SK-N-SH (cell line): ENCODE results near the gene TRIM69. TPM values are rescaled to one million over a fixed set of nuclear protein-coding genes. Genes with fewer than 3 reads are reported as not detected.

Source experiments
- CTCF ChIA-PET: fragments of 300-600, 350-600 bp; formaldehyde crosslinking; extraction: SDS; loops from one replicate; lab custom pipeline; 2021; lab: Yijun Ruan, JAX
- POLR2A ChIA-PET: fragments of 350-600 bp; sonication (Branson Sonifier 250); formaldehyde crosslinking; extraction: SDS; loops from one replicate; lab custom pipeline; 2020; ENCODE audit warnings: antibody characterized with exemption, inconsistent platforms; lab: Yijun Ruan, JAX
- DNase-seq: peaks from one replicate; pipeline ENCODE4 v3.0.0; 2012
- H2AFZ ChIP-seq: fragments of 200-600 bp; sonication (generic); 2 replicates; pipeline ENCODE4 v1.8.1; 2016; ENCODE audit warnings: antibody characterized with exemption, mild to moderate bottlenecking, low read depth
- H3F3A ChIP-seq: fragments of 200-600 bp; sonication (generic); replicated peaks from 2 replicates; pipeline ENCODE3; 2016; ENCODE audit warnings: antibody characterized with exemption, mild to moderate bottlenecking; ENCODE audit not compliant: insufficient read depth
- H3K27ac ChIP-seq, 2 experiments: fragments of 200-500 bp in 1 of 2; fragments of 200-600 bp in 1 of 2; sonication (Bioruptor generic) in 1 of 2; sonication (generic), shearing (Covaris generic) in 1 of 2; 2 replicates each; pipeline versions ENCODE4 v1.5.1 to v1.6.1; 2014 to 2016; ENCODE audit warnings: low read depth in 2 of 2, inconsistent platforms in 1 of 2, low read length in 1 of 2, mild to moderate bottlenecking in 1 of 2, mixed read lengths in 1 of 2
- H3K27me3 ChIP-seq: fragments of 200-600 bp; sonication (generic), shearing (Covaris generic); 2 replicates; pipeline ENCODE4 v1.6.1; 2016; ENCODE audit warnings: mixed run types; ENCODE audit not compliant: insufficient read depth
- H3K36me3 ChIP-seq, 2 experiments: fragments of 200-500 bp in 1 of 2; fragments of 200-600 bp in 1 of 2; sonication (Bioruptor generic) in 1 of 2; sonication (generic) in 1 of 2; replicated peaks in 1 of 2; 2 replicates each; pipeline versions ENCODE3 to v1.5.1; 2014 to 2016; ENCODE audit warnings: low read length in 1 of 2, mild to moderate bottlenecking in 1 of 2; ENCODE audit not compliant: insufficient read depth in 2 of 2, control insufficient read depth in 1 of 2
- H3K4me1 ChIP-seq, 2 experiments: fragments of 200-500 bp in 1 of 2; fragments of 200-600 bp in 1 of 2; sonication (Bioruptor generic) in 1 of 2; sonication (generic), shearing (Covaris generic) in 1 of 2; 2 replicates each; pipeline versions ENCODE4 v1.5.1 to v1.6.1; 2014 to 2016; ENCODE audit warnings: low read depth in 1 of 2, low read length in 1 of 2, mixed run types in 1 of 2; ENCODE audit not compliant: insufficient read depth in 2 of 2, control insufficient read depth in 1 of 2
- H3K4me2 ChIP-seq: fragments of 200-600 bp; sonication (generic), shearing (Covaris generic); 2 replicates; pipeline ENCODE4 v1.6.1; 2017; ENCODE audit warnings: mixed run types
- H3K4me3 ChIP-seq, 2 experiments: fragments of 200-500 bp in 1 of 2; fragments of 200-600 bp in 1 of 2; sonication (Bioruptor generic) in 1 of 2; sonication (generic), shearing (Covaris generic) in 1 of 2; 2 replicates each; pipeline versions ENCODE4 v1.5.1 to v1.8.1; 2014 to 2016; ENCODE audit warnings: low read depth in 2 of 2, inconsistent platforms in 1 of 2, low read length in 1 of 2, mild to moderate bottlenecking in 1 of 2, mixed read lengths in 1 of 2, moderate library complexity in 1 of 2
- H3K79me2 ChIP-seq: fragments of 200-600 bp; sonication (generic); 2 replicates; pipeline ENCODE4 v1.8.1; 2017; ENCODE audit warnings: mild to moderate bottlenecking; ENCODE audit not compliant: insufficient read depth
- H3K9ac ChIP-seq: fragments of 200-600 bp; sonication (generic); 2 replicates; pipeline ENCODE4 v1.6.1; 2017; ENCODE audit warnings: mixed run types
- H3K9me2 ChIP-seq: fragments of 200-600 bp; sonication (generic); 2 replicates; pipeline ENCODE4 v1.6.1; 2017; ENCODE audit warnings: mixed run types
- H3K9me3 ChIP-seq: fragments of 200-600 bp; sonication (generic); 2 replicates; pipeline ENCODE4 v1.6.1; 2017; ENCODE audit warnings: mixed run types, mild to moderate bottlenecking, moderate library complexity
- H4K20me1 ChIP-seq: fragments of 200-600 bp; sonication (generic); 2 replicates; pipeline ENCODE4 v1.6.1; 2017; ENCODE audit warnings: mild to moderate bottlenecking, mixed run types; ENCODE audit not compliant: insufficient read depth
- CHD2 ChIP-seq: fragments of 150-350 bp; IDR thresholded peaks from 2 replicates; pipeline ENCODE4 v1.6.1; 2018; ENCODE audit warnings: low read length; ENCODE audit not compliant: partially characterized antibody
- ELF1 ChIP-seq: IDR thresholded peaks from 2 replicates; pipeline ENCODE4 v1.4.0; 2012
- EP300 ChIP-seq, 2 experiments: IDR thresholded peaks; 2 replicates each; pipeline versions ENCODE4 v1.4.0 to v1.6.1; 2012; ENCODE audit warnings: borderline replicate concordance in 1 of 2, low read depth in 1 of 2, low read length in 1 of 2
- EZH2phosphoT487 ChIP-seq: fragments of 200-600 bp; sonication (generic); IDR thresholded peaks from 2 replicates; pipeline ENCODE4 v1.6.1; 2017; ENCODE audit warnings: low read depth, mixed run types, mild to moderate bottlenecking, antibody characterized with exemption, moderate library complexity, borderline replicate concordance
- FOSL2 ChIP-seq: IDR thresholded peaks from 2 replicates; pipeline ENCODE4 v1.4.0; 2012; ENCODE audit warnings: low read depth, mild to moderate bottlenecking, moderate library complexity, borderline replicate concordance
- FOXM1 ChIP-seq: IDR thresholded peaks from 2 replicates; pipeline ENCODE4 v1.4.0; 2012; ENCODE audit warnings: low read depth, mild to moderate bottlenecking
- GABPA ChIP-seq: IDR thresholded peaks from 2 replicates; pipeline ENCODE4 v1.4.0; 2012; ENCODE audit warnings: low read depth, mild to moderate bottlenecking
- GATA2 ChIP-seq: sonication (generic); formaldehyde crosslinking; IDR thresholded peaks from 2 replicates; pipeline ENCODE4 v1.5.0; 2020; ENCODE audit warnings: mild to moderate bottlenecking, missing genetic modification reagents
- JUND ChIP-seq: IDR thresholded peaks from 2 replicates; pipeline ENCODE4 v1.4.0; 2012
- MEF2A ChIP-seq: IDR thresholded peaks from 2 replicates; pipeline ENCODE4 v1.4.0; 2012; ENCODE audit warnings: low read depth, borderline replicate concordance
- MXI1 ChIP-seq: IDR thresholded peaks from 2 replicates; pipeline ENCODE4 v1.6.1; 2012; ENCODE audit warnings: mild to moderate bottlenecking, low read depth, low read length, improper control_type of control experiment
- NFIC ChIP-seq: IDR thresholded peaks from 2 replicates; pipeline ENCODE4 v1.4.0; 2012; ENCODE audit warnings: borderline replicate concordance
- NRF1 ChIP-seq: IDR thresholded peaks from 2 replicates; pipeline ENCODE4 v1.6.1; 2012; ENCODE audit warnings: low read depth, mild to moderate bottlenecking, low read length
- SIN3A ChIP-seq: IDR thresholded peaks from 2 replicates; pipeline ENCODE4 v1.6.1; 2012; ENCODE audit warnings: low read depth, mild to moderate bottlenecking, low read length, moderate library complexity, borderline replicate concordance
- SMC3 ChIP-seq: IDR thresholded peaks from 2 replicates; pipeline ENCODE4 v1.6.1; 2012; ENCODE audit warnings: low read depth, low read length, improper control_type of control experiment
- TAF1 ChIP-seq: IDR thresholded peaks from 2 replicates; pipeline ENCODE4 v1.6.1; 2012; ENCODE audit warnings: low read depth, mild to moderate bottlenecking, low read length, moderate library complexity, borderline replicate concordance
- TCF12 ChIP-seq: IDR thresholded peaks from 2 replicates; pipeline ENCODE4 v1.4.0; 2012
- TEAD4 ChIP-seq: IDR thresholded peaks from 2 replicates; pipeline ENCODE4 v1.4.0; 2012; ENCODE audit warnings: mild to moderate bottlenecking, borderline replicate concordance; ENCODE audit not compliant: insufficient read depth
- YY1 ChIP-seq: IDR thresholded peaks from 2 replicates; pipeline ENCODE4 v1.4.0; 2012; ENCODE audit warnings: low read depth, mild to moderate bottlenecking
- WGBS: methylation state at CpG from one replicate; pipeline ENCODE4 v1.1.6; 2017; ENCODE audit warnings: low lambda C conversion rate; 5-methylcytosine and 5-hydroxymethylcytosine counted together
- polyA plus RNA-seq, 3 experiments: library from polyadenylated mRNA; depleted of rRNA; stranded (reverse); fragments of >200 nt; gene quantifications; 2 replicates each; pipeline ENCODE4 v1.2.3, GENCODE V29; 2012
- TF ChIP-seq, protein P1 (sequence below): IDR thresholded peaks from 2 replicates; pipeline ENCODE4 v1.6.1; 2012; ENCODE audit warnings: mild to moderate bottlenecking, low read depth, low read length, moderate library complexity
- TF ChIP-seq, protein P2 (sequence below): IDR thresholded peaks from 2 replicates; pipeline ENCODE4; 2012
- TF ChIP-seq, protein P3 (sequence below): IDR thresholded peaks from 2 replicates; pipeline ENCODE4 v1.4.0; 2012; ENCODE audit warnings: low read depth, borderline replicate concordance
- TF ChIP-seq, protein P4 (sequence below): IDR thresholded peaks from 2 replicates; pipeline ENCODE4 v1.4.0; 2012; ENCODE audit warnings: low read depth
- TF ChIP-seq, protein P5 (sequence below): fragments of 200-600 bp; sonication (generic); IDR thresholded peaks from 2 replicates; pipeline ENCODE4 v1.6.1; 2017; ENCODE audit warnings: antibody characterized with exemption, mild to moderate bottlenecking, moderate library complexity
- TF ChIP-seq, protein P6 (sequence below): fragments of 150-350 bp; IDR thresholded peaks from 2 replicates; pipeline ENCODE4 v1.6.1; 2016; ENCODE audit warnings: mild to moderate bottlenecking, low read depth, low read length

Gene TRIM69
- polyA plus RNA-seq, 1 of the 3 experiments (the other 2 are of a cell fraction), result 9.7 TPM

DNA sequence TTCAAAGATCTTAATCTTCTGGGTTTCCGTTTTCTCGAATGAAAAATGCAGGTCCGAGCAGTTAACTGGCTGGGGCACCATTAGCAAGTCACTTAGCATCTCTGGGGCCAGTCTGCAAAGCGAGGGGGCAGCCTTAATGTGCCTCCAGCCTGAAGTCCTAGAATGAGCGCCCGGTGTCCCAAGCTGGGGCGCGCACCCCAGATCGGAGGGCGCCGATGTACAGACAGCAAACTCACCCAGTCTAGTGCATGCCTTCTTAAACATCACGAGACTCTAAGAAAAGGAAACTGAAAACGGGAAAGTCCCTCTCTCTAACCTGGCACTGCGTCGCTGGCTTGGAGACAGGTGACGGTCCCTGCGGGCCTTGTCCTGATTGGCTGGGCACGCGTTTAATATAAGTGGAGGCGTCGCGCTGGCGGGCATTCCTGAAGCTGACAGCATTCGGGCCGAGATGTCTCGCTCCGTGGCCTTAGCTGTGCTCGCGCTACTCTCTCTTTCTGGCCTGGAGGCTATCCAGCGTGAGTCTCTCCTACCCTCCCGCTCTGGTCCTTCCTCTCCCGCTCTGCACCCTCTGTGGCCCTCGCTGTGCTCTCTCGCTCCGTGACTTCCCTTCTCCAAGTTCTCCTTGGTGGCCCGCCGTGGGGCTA is 25.1 kb upstream of the TRIM69 start, which contains the start of the genes B2M and PATL2:
TSS of gene B2M (plus strand) at position 422 of the 647 bp plus-strand sequence. CDS start at position 452, 30 bp downstream.
TSS of gene PATL2 (minus strand) at position 228 of the 647 bp plus-strand sequence. CDS start 34,833 bp downstream, outside the sequence.
- Histone ChIP-seq H3K9me3 (no peaks in the 10 kb centered on the region), H3K4me2 (peak within 1 kb of the TSS; percentile 66), H3K4me1 (no peaks in the 10 kb centered on the region; a peak in 1 of 4 replicates), H3K79me2 (peaks cover 41% of the 10 kb centered on the region), H3F3A (peaks cover 6% of the 10 kb centered on the region), H3K4me3 (peak within 1 kb of the TSS; percentile 74 to 99), H3K27ac (peak within 1 kb of the TSS; percentile 88 to 89), H2AFZ (peak within 1 kb of the TSS; percentile 99), H4K20me1 (peaks cover 12% of the 10 kb centered on the region; the same call in 1 of the 2 replicates), H3K27me3 (no peaks in the 10 kb centered on the region), H3K36me3 (peaks cover 12% of the 10 kb centered on the region in 2 experiments), H3K9ac (peak within 1 kb of the TSS; percentile 95), H3K9me2 (no peaks in the 10 kb centered on the region)
- DNase-seq, result peak; percentile 93
- POLR2A ChIA-PET, result interaction anchor here (0.5 to 2.5 kb wide), 5 partner anchors 16 to 48 kb away, joined by 3 to 16 read pairs (median 6); partner anchors contain the start of genes SPG11 and TRIM69
- WGBS, result 2% methylated on average over 14 of the region's 37 CpGs
- CTCF ChIA-PET, result interaction anchor here (0.6 to 11.4 kb wide), 14 partner anchors 13 to 174 kb away, joined by 3 to 117 read pairs (median 4); partner anchors contain the start of genes SPG11 and TRIM69
- TF ChIP-seq SMC3, result no peak
- TF ChIP-seq GABPA, result no peak
- TF ChIP-seq SIN3A, result peak; percentile 93; the same call in 1 of the 2 replicates
- TF ChIP-seq, protein P1, sequence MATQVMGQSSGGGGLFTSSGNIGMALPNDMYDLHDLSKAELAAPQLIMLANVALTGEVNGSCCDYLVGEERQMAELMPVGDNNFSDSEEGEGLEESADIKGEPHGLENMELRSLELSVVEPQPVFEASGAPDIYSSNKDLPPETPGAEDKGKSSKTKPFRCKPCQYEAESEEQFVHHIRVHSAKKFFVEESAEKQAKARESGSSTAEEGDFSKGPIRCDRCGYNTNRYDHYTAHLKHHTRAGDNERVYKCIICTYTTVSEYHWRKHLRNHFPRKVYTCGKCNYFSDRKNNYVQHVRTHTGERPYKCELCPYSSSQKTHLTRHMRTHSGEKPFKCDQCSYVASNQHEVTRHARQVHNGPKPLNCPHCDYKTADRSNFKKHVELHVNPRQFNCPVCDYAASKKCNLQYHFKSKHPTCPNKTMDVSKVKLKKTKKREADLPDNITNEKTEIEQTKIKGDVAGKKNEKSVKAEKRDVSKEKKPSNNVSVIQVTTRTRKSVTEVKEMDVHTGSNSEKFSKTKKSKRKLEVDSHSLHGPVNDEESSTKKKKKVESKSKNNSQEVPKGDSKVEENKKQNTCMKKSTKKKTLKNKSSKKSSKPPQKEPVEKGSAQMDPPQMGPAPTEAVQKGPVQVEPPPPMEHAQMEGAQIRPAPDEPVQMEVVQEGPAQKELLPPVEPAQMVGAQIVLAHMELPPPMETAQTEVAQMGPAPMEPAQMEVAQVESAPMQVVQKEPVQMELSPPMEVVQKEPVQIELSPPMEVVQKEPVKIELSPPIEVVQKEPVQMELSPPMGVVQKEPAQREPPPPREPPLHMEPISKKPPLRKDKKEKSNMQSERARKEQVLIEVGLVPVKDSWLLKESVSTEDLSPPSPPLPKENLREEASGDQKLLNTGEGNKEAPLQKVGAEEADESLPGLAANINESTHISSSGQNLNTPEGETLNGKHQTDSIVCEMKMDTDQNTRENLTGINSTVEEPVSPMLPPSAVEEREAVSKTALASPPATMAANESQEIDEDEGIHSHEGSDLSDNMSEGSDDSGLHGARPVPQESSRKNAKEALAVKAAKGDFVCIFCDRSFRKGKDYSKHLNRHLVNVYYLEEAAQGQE, result no peak
- no peak for TF ChIP-seq NFIC
- TF ChIP-seq EZH2phosphoT487, result no peak
- TF ChIP-seq, protein P2, sequence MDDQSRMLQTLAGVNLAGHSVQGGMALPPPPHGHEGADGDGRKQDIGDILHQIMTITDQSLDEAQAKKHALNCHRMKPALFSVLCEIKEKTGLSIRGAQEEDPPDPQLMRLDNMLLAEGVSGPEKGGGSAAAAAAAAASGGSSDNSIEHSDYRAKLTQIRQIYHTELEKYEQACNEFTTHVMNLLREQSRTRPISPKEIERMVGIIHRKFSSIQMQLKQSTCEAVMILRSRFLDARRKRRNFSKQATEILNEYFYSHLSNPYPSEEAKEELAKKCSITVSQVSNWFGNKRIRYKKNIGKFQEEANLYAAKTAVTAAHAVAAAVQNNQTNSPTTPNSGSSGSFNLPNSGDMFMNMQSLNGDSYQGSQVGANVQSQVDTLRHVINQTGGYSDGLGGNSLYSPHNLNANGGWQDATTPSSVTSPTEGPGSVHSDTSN, result 0 out of 2 replicates have a peak, but pooled peaks have one; percentile 13
- no peak for TF ChIP-seq FOSL2
- no peak for TF ChIP-seq TEAD4
- no peak for TF ChIP-seq JUND
- TF ChIP-seq MEF2A, result no peak
- TF ChIP-seq YY1, result no peak
- no peak for TF ChIP-seq ELF1
- TF ChIP-seq TCF12, result 0 out of 2 replicates have a peak, but pooled peaks have one; percentile 4
- TF ChIP-seq NRF1, result no peak
- peak; percentile 86 for TF ChIP-seq MXI1
- no peak for TF ChIP-seq EP300 (IDR thresholded peaks at IDR 0.05; ENCODE audit: borderline replicate concordance in 1 of 2, low read depth in 1 of 2, low read length in 1 of 2)
- TF ChIP-seq, protein P3, sequence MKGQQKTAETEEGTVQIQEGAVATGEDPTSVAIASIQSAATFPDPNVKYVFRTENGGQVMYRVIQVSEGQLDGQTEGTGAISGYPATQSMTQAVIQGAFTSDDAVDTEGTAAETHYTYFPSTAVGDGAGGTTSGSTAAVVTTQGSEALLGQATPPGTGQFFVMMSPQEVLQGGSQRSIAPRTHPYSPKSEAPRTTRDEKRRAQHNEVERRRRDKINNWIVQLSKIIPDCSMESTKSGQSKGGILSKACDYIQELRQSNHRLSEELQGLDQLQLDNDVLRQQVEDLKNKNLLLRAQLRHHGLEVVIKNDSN, result no peak
- TF ChIP-seq, protein P4, sequence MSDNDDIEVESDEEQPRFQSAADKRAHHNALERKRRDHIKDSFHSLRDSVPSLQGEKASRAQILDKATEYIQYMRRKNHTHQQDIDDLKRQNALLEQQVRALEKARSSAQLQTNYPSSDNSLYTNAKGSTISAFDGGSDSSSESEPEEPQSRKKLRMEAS, result peak; percentile 78; the same call in 1 of the 2 replicates
- TF ChIP-seq GATA2 (CRISPR knock-in tag), result no peak
- peak; percentile 95 for TF ChIP-seq CHD2
- TF ChIP-seq, protein P5, sequence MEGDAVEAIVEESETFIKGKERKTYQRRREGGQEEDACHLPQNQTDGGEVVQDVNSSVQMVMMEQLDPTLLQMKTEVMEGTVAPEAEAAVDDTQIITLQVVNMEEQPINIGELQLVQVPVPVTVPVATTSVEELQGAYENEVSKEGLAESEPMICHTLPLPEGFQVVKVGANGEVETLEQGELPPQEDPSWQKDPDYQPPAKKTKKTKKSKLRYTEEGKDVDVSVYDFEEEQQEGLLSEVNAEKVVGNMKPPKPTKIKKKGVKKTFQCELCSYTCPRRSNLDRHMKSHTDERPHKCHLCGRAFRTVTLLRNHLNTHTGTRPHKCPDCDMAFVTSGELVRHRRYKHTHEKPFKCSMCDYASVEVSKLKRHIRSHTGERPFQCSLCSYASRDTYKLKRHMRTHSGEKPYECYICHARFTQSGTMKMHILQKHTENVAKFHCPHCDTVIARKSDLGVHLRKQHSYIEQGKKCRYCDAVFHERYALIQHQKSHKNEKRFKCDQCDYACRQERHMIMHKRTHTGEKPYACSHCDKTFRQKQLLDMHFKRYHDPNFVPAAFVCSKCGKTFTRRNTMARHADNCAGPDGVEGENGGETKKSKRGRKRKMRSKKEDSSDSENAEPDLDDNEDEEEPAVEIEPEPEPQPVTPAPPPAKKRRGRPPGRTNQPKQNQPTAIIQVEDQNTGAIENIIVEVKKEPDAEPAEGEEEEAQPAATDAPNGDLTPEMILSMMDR, result no peak
- peak; percentile 93 for TF ChIP-seq TAF1
- TF ChIP-seq FOXM1, result no peak
- TF ChIP-seq, protein P6, sequence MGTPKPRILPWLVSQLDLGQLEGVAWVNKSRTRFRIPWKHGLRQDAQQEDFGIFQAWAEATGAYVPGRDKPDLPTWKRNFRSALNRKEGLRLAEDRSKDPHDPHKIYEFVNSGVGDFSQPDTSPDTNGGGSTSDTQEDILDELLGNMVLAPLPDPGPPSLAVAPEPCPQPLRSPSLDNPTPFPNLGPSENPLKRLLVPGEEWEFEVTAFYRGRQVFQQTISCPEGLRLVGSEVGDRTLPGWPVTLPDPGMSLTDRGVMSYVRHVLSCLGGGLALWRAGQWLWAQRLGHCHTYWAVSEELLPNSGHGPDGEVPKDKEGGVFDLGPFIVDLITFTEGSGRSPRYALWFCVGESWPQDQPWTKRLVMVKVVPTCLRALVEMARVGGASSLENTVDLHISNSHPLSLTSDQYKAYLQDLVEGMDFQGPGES, result peak; percentile 53
